Fibroblast of villous mesenchyme (primary cell): ENCODE results near the gene PGA3. TPM values are rescaled to one million over a fixed set of nuclear protein-coding genes. Genes with fewer than 3 reads are reported as not detected.
"Not testable (repeated sequence)": the region's sequence is repeated elsewhere in the genome, so short reads cannot be mapped to it uniquely, and the experiment has no call there.

Experiments
- DNase-seq: peaks from one replicate; pipeline ENCODE4 v3.0.0-alpha.2; 2010; ENCODE audit warnings: low read depth
- H3K4me3 ChIP-seq: 2 replicates; pipeline ENCODE4 v1.5.1; 2011; ENCODE audit warnings: low read depth, mild to moderate bottlenecking, low read length
- CTCF ChIP-seq: IDR thresholded peaks from 2 replicates; pipeline ENCODE4 v1.5.1; 2012; ENCODE audit warnings: low read depth, mild to moderate bottlenecking, low read length; ENCODE audit not compliant: insufficient read depth
- total RNA-seq: library from RNA; depleted of rRNA; stranded (reverse); fragments of >200 nt; gene quantifications from 2 replicates; pipeline ENCODE4 v1.2.3, GENCODE V29; 2012

The PGA3 gene
- total RNA-seq, 1 donor: not detected

GRCh38 chr11:61164606-61165424, 38.5 kb upstream of the PGA3 start:
- no peak for TF ChIP-seq CTCF

GRCh38 chr11:61165785-61166184, 37.5 kb upstream of the PGA3 start:
- H3K4me3 ChIP-seq, DNase-seq: not testable (repeated sequence)

More at GRCh38 chr11:61164606-61165424, 38.5 kb upstream of the PGA3 start:
- H3K4me3 ChIP-seq: no peak overlapping the region
- DNase-seq: no peak

GRCh38 chr11:61166331-61166730, 37.0 kb upstream of the PGA3 start:
- H3K4me3 ChIP-seq, DNase-seq: not testable (repeated sequence)

- TF ChIP-seq CTCF: no peak
- DNase-seq: no peak
- H3K4me3 ChIP-seq: no peak overlapping the region
Observed at GRCh38 chr11:61168042-61168688, 35.1 kb upstream of the PGA3 start.

GRCh38 chr11:61168800-61169199, 34.5 kb upstream of the PGA3 start:
- no peak overlapping the region for H3K4me3 ChIP-seq
- no peak for TF ChIP-seq CTCF
- DNase-seq: no peak

GRCh38 chr11:61170566-61170965, 32.7 kb upstream of the PGA3 start:
- TF ChIP-seq CTCF: no peak
- no peak for DNase-seq
- no peak overlapping the region for H3K4me3 ChIP-seq

- H3K4me3 ChIP-seq: no peak overlapping the region
- TF ChIP-seq CTCF: no peak
- no peak for DNase-seq
Observed at GRCh38 chr11:61171907-61172306, 31.4 kb upstream of the PGA3 start.

GRCh38 chr11:61172356-61172755, 31.0 kb upstream of the PGA3 start:
- H3K4me3 ChIP-seq: no peak overlapping the region
- TF ChIP-seq CTCF: no peak
- no peak for DNase-seq
